Measurements from ENCODE around the gene NPAS4. TPM values are rescaled to one million over a fixed set of nuclear protein-coding genes. Genes with fewer than 3 reads are reported as not detected.
A peak's percentile ranks its signal among the peaks of the same experiment; 100 is the strongest.

Gene NPAS4
- total and polyA plus RNA-seq, 9 of the 15 experiments (the other 6 are each of a cell fraction or from before 2014, with no cell fraction given), result not detected

DNA sequence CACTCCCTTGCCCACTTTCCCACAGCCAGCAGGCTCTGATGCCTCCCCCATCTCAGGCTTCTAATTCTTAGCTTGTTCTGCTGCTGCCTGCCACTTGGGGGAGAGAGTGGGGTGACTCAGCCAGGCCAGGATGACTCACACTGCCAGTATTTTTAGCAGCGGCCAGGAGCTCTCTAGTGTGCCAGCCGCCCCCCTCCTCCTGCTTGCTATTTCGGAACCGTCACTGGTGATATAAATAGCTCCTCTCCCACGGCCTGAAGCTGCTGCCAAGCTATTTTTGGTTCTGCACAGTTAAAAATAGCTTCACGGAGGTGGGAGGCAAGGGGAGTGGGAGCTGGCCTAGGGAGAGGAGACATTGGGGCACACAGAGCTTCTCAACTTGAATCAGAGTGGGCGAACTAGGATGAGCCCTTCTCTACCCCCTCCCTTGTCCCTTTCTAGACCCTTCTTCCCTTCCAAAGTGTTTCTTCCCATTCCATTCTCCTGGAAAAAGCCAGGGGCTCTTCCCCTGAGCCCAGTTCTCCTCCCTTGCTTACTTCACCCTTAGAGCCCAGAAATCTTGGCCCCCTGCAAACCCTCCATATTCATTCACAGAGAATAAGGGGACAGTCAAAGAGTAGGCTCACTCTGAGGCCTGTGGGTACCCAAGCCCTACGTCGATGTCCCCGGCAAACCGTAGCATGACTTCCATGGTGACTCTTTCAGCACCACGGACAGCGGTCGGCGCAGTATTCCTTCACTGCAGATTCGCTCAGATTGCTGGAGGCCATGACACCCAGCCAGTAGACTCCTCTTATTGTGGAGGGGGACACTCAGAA, 2.5 kb upstream of the NPAS4 start (continued):
- TF ChIP-seq, protein P1, sequence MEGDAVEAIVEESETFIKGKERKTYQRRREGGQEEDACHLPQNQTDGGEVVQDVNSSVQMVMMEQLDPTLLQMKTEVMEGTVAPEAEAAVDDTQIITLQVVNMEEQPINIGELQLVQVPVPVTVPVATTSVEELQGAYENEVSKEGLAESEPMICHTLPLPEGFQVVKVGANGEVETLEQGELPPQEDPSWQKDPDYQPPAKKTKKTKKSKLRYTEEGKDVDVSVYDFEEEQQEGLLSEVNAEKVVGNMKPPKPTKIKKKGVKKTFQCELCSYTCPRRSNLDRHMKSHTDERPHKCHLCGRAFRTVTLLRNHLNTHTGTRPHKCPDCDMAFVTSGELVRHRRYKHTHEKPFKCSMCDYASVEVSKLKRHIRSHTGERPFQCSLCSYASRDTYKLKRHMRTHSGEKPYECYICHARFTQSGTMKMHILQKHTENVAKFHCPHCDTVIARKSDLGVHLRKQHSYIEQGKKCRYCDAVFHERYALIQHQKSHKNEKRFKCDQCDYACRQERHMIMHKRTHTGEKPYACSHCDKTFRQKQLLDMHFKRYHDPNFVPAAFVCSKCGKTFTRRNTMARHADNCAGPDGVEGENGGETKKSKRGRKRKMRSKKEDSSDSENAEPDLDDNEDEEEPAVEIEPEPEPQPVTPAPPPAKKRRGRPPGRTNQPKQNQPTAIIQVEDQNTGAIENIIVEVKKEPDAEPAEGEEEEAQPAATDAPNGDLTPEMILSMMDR (IDR thresholded peaks at IDR 0.05 in 2 of 3, conservative IDR thresholded peaks at IDR 0.05 in 1 of 3; ENCODE audit: insufficient read depth in 2 of 3, low read depth in 1 of 3, low read length in 3 of 3), result peak; percentile 57 to 77 (median 62)
- peak in 1 of 2 experiments; percentile 50; a peak in 1 of 4 replicates for TF ChIP-seq HDAC1 (IDR thresholded peaks at IDR 0.05)
- no peak for TF ChIP-seq NCOA4 (IDR thresholded peaks at IDR 0.05; ENCODE audit: partially characterized antibody)
- TF ChIP-seq, protein P2, sequence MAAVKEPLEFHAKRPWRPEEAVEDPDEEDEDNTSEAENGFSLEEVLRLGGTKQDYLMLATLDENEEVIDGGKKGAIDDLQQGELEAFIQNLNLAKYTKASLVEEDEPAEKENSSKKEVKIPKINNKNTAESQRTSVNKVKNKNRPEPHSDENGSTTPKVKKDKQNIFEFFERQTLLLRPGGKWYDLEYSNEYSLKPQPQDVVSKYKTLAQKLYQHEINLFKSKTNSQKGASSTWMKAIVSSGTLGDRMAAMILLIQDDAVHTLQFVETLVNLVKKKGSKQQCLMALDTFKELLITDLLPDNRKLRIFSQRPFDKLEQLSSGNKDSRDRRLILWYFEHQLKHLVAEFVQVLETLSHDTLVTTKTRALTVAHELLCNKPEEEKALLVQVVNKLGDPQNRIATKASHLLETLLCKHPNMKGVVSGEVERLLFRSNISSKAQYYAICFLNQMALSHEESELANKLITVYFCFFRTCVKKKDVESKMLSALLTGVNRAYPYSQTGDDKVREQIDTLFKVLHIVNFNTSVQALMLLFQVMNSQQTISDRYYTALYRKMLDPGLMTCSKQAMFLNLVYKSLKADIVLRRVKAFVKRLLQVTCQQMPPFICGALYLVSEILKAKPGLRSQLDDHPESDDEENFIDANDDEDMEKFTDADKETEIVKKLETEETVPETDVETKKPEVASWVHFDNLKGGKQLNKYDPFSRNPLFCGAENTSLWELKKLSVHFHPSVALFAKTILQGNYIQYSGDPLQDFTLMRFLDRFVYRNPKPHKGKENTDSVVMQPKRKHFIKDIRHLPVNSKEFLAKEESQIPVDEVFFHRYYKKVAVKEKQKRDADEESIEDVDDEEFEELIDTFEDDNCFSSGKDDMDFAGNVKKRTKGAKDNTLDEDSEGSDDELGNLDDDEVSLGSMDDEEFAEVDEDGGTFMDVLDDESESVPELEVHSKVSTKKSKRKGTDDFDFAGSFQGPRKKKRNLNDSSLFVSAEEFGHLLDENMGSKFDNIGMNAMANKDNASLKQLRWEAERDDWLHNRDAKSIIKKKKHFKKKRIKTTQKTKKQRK (IDR thresholded peaks at IDR 0.05; ENCODE audit: borderline replicate concordance, low read depth, low read length), result no peak
- no peak for TF ChIP-seq ILF3 (IDR thresholded peaks at IDR 0.05; ENCODE audit: borderline replicate concordance)
- no peak for TF ChIP-seq CHCHD3 (CRISPR knock-in tag; IDR thresholded peaks at IDR 0.05)
- 0 out of 2 replicates have a peak, but pooled peaks have one; percentile 18 for TF ChIP-seq ETV5 (CRISPR knock-in tag; IDR thresholded peaks at IDR 0.05; ENCODE audit: low read depth)
- peak; percentile 99 for TF ChIP-seq EHMT2 (IDR thresholded peaks at IDR 0.05)
- no peak for TF ChIP-seq HMG20B (CRISPR knock-in tag; IDR thresholded peaks at IDR 0.05)
- peak; percentile 98 for TF ChIP-seq FOSL1 (tag; conservative IDR thresholded peaks at IDR 0.05)
- TF ChIP-seq, protein P3, sequence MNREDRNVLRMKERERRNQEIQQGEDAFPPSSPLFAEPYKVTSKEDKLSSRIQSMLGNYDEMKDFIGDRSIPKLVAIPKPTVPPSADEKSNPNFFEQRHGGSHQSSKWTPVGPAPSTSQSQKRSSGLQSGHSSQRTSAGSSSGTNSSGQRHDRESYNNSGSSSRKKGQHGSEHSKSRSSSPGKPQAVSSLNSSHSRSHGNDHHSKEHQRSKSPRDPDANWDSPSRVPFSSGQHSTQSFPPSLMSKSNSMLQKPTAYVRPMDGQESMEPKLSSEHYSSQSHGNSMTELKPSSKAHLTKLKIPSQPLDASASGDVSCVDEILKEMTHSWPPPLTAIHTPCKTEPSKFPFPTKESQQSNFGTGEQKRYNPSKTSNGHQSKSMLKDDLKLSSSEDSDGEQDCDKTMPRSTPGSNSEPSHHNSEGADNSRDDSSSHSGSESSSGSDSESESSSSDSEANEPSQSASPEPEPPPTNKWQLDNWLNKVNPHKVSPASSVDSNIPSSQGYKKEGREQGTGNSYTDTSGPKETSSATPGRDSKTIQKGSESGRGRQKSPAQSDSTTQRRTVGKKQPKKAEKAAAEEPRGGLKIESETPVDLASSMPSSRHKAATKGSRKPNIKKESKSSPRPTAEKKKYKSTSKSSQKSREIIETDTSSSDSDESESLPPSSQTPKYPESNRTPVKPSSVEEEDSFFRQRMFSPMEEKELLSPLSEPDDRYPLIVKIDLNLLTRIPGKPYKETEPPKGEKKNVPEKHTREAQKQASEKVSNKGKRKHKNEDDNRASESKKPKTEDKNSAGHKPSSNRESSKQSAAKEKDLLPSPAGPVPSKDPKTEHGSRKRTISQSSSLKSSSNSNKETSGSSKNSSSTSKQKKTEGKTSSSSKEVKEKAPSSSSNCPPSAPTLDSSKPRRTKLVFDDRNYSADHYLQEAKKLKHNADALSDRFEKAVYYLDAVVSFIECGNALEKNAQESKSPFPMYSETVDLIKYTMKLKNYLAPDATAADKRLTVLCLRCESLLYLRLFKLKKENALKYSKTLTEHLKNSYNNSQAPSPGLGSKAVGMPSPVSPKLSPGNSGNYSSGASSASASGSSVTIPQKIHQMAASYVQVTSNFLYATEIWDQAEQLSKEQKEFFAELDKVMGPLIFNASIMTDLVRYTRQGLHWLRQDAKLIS (CRISPR knock-in tag; IDR thresholded peaks at IDR 0.05), result peak; percentile 72; the same call in 1 of the 2 replicates
- peak; percentile 39; the same call in 1 of the 2 replicates for TF ChIP-seq RB1 (IDR thresholded peaks at IDR 0.05; ENCODE audit: low read depth)
- TF ChIP-seq ZKSCAN1 (IDR thresholded peaks at IDR 0.05; ENCODE audit: low read depth, low read length), result no peak
- TF ChIP-seq NR2C2 (CRISPR knock-in tag; IDR thresholded peaks at IDR 0.05), result no peak
- no peak for TF ChIP-seq NR2C2 (tag; IDR thresholded peaks at IDR 0.05)
- peak; percentile 19; the same call in 1 of the 2 replicates for TF ChIP-seq CBFA2T3 (IDR thresholded peaks at IDR 0.05)
- TF ChIP-seq NCOA6 (IDR thresholded peaks at IDR 0.05), result peak; percentile 76
- TF ChIP-seq ZNF79 (CRISPR knock-in tag; IDR thresholded peaks at IDR 0.05; ENCODE audit: low read depth), result no peak
- TF ChIP-seq ARID1B (IDR thresholded peaks at IDR 0.05), result peak; percentile 19; the same call in 1 of the 2 replicates
- TF ChIP-seq ZNF584 (CRISPR knock-in tag; IDR thresholded peaks at IDR 0.05; ENCODE audit: low read depth), result peak; percentile 76; the same call in 1 of the 2 replicates
